Epithelial cell of proximal tubule (primary cell): Measurements from ENCODE around the gene PTPRC. TPM values are rescaled to one million over a fixed set of nuclear protein-coding genes. Genes with fewer than 3 reads are reported as not detected.

Experiments used
- DNase-seq: peaks from one replicate; pipeline ENCODE4 v3.0.0-alpha.2; 2011; ENCODE audit warnings: low read depth
- H3K4me3 ChIP-seq: 2 replicates; pipeline ENCODE4 v1.5.1; 2011; ENCODE audit warnings: low read depth, mild to moderate bottlenecking, low read length
- CTCF ChIP-seq: conservative IDR thresholded peaks from 2 replicates; pipeline ENCODE4 v1.5.1; 2012; ENCODE audit warnings: low read depth, mild to moderate bottlenecking, low read length
- total RNA-seq: library from RNA; depleted of rRNA; stranded (reverse); fragments of >200 nt; gene quantifications from 2 replicates; pipeline ENCODE4 v1.2.3, GENCODE V29; 2015

Gene PTPRC
- total RNA-seq, 1 donor from 2014 or later: not detected

- no peak for TF ChIP-seq CTCF
- no peak overlapping the region for H3K4me3 ChIP-seq
- DNase-seq: no peak
Measured at GRCh38 chr1:198629610-198630009, 9.2 kb upstream of the PTPRC start.

DNA sequence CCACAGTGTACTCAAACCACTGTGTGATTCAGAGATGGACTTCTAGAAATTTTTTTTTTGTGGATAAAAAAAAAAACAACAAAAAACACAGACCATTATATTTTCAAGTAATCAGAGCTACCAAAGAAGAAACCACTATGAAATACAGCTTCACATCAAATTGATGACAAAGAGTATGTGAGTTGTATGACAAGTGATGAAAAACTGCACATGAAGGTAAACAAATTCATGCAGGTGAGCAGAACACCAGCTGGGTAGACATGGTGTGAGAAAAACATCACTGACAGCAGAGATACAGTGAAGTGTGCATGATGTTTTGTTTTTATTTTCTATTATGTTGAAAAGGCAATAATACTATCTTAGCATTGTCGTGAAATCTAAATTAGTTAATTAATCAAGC is 8.0 kb upstream of the PTPRC start:
- no peak overlapping the region for H3K4me3 ChIP-seq
- no peak for DNase-seq
- TF ChIP-seq CTCF: no peak

GRCh38 chr1:198631292-198631691 is 7.5 kb upstream of the PTPRC start:
- no peak for DNase-seq
- H3K4me3 ChIP-seq: no peak overlapping the region
- no peak for TF ChIP-seq CTCF

GRCh38 chr1:198632007-198632406 is 6.8 kb upstream of the PTPRC start:
- DNase-seq: no peak
- no peak for TF ChIP-seq CTCF
- no peak overlapping the region for H3K4me3 ChIP-seq

- TF ChIP-seq CTCF: no peak
- no peak overlapping the region for H3K4me3 ChIP-seq
- no peak for DNase-seq
Measured at GRCh38 chr1:198633675-198634121, 5.1 kb upstream of the PTPRC start.

DNA sequence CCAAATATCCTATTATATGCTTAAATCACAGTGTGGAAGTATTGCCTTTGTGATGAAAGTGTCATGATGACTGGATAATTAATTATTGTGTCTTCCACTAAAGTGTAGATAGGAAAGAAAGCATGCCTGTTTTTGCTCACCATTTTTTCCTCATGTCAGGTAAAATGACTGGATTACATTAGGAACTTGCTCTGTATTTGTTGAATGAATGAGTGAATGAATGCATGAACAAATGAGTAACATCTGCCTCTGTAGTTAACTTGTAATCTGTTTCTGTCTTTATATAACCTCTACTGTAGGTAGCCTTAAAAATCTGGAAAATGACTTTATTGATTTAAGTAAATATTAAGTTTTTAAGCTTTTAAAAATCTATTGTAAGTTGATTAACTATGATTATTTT is 2.9 kb upstream of the PTPRC start:
- H3K4me3 ChIP-seq: no peak overlapping the region
- no peak for TF ChIP-seq CTCF
- DNase-seq: no peak

DNA sequence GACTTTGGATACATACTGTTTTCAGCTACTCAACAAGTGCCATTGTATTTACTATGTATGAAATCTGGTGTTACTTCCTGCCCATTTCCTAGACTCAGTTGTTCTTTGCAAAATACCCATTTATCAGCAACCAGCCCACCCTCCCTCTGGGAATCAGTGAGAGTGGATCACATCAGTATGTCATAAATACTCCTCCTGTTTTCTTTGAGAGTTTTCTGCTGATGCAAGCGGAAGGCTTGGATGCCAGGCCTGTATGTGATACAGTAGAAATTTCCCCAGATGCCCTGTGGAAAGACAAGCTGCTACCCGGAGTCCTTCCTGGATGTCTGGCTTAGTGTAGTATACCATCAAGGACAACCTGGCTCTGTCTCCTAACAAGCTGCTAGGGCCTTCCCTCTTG is 2.4 kb upstream of the PTPRC start:
- TF ChIP-seq CTCF: no peak
- DNase-seq: no peak
- H3K4me3 ChIP-seq: no peak overlapping the region
